Stimulated activated CD8-positive, alpha-beta memory T cell treated with anti-CD3 and anti-CD28 coated beads, Interleukin-15, amount 100 ng/mL, for 4 hours (primary cell): ENCODE results near the gene AGAP9.
"Not testable (repeated sequence)": the region's sequence is repeated elsewhere in the genome, so short reads cannot be mapped to it uniquely, and the experiment has no call there.

Experiments
- DNase-seq, 2 donors: peaks; one replicate each; pipeline ENCODE4 v3.0.0-alpha.2; 2020; ENCODE audit warnings: low read depth in 2 of 2

AGAP9 gene

DNA sequence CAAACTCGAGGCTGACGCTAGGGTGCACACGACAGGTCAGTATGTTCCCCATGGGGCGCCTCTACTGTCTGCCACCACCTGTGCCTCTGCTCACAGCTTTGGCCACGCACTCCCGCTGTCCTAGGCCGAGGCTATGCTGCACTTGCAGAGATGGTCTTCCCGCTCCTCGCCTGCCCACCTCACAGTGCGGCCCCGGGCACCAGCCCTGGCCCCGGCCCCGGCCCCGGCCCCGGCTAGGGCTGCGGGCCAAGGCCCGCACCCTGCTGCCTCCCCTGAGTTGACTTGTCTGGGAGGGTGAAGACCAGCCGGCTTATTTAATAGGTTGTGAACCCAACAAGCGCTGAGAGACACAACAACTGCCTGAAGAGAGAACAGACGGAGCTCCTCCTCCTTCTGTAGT, at the start of gene AGAP9:
TSS of gene AGAP9 (minus strand) at position 164 of the 400 bp plus-strand sequence. CDS start at position 52, 112 bp downstream.
- DNase-seq = not testable (repeated sequence)

DNA sequence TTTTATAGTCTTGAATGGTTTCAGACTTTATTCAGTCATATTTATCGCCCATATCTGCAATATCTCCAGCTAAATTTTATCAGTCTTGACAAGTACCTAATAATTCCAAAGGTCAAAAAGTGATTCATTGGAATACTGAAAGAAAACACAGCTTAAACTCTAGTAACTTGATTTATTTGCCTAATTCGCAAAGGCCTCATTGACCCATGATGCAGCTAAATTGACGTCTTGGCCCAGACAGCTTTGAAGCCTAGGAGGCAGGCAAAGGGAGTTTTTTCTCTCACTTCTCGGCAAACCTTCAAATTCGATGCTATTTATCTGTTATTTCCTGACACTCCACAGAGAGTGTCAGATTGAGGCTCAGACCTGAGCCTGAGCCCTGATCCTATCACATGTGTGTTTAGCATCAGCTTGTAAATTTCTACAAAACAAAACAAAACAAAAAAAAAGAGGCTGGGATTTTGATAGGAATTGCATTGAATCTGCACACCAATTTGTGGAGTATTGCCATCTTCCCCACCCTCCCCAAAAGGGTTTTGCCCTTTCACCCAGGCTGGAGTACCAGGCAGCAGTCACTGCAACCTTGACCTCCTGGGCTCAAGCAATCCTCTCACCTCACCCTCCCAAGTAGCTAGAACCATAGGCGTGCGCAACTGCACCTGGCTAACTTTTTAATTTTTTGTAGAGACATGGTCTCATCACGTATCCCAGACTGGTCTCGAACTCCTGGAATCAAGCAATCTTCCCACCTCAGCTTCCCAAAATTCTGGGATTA, 47.9 kb upstream of the AGAP9 start:
- not testable (repeated sequence) for DNase-seq

DNA sequence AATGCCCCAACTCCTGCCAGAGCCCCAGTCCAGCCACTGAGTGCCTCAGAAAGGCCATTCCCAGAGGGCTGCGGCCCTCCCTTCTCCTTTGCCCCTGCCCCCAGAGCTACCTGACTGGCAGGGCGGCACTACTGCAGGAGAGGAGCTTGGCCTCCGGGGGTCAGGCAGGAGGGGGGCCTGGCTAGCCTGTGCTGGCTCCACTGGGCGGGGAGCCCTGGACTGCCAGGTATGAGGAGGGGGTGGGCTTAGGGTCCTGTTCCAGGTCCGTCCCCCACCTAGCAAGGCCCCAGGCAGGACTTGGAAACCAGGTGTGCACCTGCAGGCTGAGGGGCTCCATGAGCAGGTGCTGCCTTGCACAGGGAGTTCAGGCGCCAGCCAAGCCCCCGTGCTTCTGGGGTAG, 43.3 kb upstream of the AGAP9 start:
- DNase-seq = not testable (repeated sequence)

DNA sequence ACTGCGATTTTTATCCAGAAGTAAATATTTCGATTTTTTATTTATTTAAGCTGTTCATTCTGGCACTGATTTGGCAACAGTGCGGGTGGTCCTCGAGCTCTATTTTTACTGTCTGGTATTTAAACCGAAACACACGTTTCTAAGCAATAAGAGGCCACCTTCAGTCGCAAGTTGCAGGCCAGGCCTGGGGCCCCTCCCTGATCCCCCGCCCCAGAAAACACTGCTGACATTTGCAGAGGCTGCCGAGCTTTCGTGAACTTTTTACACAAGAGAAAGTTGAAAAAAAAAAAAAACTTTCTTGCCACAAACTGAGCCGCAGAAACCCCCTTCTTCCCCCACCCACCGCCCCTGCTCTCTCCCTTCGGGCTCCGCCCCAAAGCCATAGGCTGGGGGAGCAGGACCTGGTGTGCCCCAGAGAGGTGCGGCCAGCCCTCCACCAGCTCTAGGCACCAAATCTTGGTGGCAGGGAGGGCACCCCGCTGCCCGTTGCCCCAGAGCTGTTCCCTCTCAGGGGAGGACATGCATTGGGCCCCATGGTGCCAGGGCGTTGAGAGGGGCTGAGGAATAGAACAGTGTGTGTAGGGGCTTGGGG, 42.8 kb upstream of the AGAP9 start:
- DNase-seq = not testable (repeated sequence)

DNA sequence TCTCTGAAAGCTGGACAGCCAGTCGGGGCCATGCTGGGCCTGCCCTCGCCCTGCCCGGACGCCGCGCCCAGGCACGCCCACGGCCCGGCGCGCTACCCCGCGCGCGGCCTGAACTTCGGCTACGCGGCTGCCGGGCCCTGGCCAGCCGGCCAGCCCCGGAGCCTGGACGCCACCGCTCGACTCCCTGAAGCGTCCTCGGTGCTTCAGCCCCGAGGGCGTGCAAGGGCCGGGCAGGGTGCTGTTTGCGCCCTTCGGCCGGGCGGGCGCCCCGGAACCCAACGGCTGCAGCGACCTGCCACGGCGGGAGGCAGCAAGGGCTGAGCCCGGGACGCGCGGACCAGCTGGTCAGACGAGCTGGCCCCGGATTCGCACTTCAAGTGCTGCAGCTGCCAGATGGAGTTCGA, 42.1 kb upstream of the AGAP9 start:
- DNase-seq = not testable (repeated sequence)

DNA sequence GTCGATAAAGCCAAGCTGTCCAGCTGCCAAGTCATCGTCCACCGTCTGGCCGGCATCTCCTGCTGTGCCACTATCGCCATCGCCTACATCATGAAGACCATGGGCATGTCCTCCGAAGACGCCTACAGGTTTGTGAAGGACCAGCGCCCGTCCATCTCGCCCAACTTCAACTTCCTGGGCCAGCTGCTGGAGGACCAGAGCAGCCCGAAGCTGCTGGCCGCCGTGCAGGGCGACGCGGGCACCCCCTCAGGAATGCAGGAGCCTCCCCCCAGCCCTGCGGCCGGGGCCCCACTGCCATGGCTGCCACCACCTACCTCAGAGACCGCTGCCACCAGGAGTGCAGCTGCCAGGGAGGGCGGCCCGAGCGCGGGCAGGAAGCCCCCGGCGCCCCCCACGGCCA, 41.5 kb upstream of the AGAP9 start:
- DNase-seq = not testable (repeated sequence)

DNA sequence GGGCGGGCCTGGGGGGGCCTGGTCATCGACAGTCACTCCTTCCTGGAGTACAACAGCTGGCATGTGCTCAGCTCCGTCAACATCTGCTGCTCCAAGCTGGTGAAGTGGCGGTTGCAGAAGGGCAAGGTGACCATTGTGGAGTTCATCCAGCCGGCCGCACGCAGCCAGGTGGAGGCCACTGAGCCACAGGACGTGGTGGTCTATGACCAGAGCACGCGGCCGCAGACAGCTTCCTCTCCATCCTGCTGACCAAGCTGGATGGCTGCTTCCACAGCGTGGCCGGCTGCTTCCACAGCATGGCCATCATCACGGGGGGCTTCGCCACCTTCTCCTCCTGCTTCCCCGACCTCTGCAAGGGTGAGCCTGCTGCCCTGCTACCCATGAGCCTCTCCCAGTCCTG, 40.9 kb upstream of the AGAP9 start:
- not testable (repeated sequence) for DNase-seq

DNA sequence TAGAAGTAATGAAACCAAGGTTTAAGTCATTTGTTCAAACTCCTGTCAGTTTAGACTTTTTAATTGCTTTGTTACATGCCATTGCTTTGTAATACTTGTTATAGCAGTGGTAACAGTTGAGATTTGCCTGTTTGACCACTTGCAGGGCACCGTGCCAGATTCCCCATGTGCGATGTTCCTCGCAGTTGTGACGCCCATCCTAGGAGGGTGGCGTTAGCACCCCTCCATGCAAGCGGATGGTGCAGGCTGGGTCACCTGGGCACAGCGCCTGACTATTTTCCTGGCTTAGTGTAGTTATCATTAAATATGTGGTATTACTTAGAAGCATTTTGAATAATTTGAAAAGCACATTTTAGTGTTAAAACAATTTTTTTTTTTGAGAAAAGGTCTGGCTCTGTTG, 37.0 kb upstream of the AGAP9 start:
- DNase-seq = not testable (repeated sequence)

DNA sequence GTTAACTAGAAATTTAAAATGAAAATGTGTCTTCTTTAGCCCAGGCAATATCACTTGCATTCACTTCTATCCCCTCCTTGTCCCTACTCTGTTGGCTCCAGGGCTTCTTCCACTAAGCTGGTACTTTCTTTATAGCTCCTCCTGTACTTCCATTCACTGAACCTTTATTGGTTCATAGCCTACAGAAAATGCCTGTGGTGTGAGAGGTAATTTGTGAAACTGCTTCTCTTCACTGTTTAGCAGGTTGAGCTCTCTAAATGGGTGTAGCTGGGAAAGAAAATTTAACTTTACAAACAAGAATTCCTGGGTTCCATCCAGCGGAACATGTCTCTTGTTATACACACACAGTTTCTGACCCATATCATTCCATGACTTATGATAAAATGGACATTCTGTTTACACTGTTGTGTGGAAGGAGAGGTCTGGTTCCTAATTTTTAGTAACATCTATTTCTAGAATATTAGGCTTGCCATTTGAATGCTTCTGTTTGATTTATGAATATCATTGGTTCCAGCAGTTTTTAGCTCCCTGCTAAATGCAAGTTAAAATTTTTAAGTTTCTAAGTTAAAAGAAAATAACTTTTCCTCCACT, 36.4 kb upstream of the AGAP9 start:
- not testable (repeated sequence) for DNase-seq

DNA sequence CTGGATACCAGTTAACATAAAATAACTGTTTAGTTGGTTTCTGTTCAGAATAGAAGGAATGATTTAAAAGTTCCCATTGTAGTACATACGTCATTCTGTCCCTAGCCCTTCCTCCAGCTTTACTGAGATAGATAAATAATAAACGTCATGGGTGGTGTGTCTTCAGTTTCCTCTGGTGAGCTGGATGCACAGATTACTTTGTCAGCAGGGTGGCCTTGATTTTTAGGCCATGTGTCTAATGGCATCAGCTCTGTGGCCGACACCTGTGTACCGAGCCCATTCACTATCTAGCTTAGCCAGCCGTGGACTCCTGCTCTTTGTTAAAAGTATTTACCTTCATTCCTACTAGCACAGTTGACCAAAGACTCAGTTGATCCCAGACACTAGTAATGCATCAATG, 34.7 kb upstream of the AGAP9 start:
- not testable (repeated sequence) for DNase-seq

DNA sequence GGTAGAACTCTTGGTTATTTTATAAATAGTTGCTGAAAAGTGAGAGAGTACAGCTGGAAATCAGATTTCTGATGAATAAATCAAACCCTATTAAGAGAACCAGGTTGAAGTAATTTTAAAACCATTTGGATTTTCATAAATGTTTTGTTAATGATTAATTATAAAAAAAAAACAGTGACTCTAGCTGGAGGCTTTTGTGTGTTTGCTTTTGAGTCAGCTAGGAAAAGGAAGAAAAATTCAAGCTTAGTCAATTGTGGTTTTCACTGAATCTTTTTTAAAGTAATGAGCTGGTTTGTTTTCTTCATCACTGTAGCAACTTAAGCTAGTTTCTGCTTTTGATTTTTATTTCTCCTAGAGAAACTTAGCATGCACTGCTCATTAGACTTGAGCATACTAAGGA, 34.2 kb upstream of the AGAP9 start:
- DNase-seq = not testable (repeated sequence)

DNA sequence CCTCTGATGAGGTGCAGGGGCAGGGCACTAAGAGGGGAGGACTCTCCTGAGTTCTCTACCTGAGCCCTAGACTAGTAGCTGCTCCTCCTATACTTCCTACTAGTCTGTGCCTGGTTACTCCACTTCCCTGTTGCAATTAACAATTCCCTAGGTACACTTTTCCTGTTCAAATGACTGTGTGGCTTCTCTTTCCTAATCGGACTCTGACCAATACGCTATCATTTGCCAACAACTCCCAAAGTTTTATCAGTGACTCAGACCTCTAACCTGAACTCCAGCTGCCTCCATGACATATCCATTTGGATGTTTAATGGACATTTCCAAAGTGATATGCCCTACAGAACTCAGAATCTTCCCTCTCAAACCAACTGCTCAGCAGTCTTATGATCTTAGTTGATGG, 31.9 kb upstream of the AGAP9 start:
- not testable (repeated sequence) for DNase-seq

DNA sequence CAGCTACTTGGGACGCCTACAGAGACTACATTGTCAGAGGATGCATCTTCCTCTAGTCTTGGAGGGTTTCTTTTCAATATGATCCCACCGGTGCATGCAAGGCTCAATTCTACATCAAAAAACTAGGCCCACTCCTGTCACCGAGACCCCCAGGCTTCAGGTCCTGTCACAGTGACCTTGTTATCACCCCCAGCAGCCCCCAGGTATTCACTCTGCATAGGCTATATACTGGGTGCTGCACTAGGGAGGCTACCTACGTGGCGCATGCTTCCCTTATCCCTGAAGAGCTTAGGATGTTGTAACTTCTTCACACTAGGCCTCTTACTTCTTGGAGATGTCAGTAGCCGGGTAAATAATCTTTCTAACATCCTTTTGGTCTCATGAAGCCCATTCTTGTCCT, 31.1 kb upstream of the AGAP9 start:
- not testable (repeated sequence) for DNase-seq

DNA sequence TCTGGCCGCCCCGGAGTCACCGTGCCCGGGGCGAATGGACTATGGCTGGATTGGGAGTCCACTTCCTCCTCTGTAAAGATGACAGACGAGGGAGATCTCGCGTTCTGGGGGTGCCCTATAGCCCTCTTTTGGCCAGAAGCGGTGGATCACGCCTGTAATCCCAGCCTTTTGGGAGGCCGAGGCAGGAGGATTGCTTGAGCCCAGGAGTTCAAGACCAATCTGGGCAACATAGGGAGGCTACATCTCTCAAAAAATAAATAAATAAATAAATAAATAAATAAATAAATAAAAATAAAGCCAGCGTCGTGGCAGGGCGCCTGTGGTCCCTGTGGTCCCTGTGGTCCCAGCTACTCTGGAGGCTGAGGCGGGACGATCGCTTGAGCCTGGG, 30.4 kb upstream of the AGAP9 start:
- DNase-seq = not testable (repeated sequence)

DNA sequence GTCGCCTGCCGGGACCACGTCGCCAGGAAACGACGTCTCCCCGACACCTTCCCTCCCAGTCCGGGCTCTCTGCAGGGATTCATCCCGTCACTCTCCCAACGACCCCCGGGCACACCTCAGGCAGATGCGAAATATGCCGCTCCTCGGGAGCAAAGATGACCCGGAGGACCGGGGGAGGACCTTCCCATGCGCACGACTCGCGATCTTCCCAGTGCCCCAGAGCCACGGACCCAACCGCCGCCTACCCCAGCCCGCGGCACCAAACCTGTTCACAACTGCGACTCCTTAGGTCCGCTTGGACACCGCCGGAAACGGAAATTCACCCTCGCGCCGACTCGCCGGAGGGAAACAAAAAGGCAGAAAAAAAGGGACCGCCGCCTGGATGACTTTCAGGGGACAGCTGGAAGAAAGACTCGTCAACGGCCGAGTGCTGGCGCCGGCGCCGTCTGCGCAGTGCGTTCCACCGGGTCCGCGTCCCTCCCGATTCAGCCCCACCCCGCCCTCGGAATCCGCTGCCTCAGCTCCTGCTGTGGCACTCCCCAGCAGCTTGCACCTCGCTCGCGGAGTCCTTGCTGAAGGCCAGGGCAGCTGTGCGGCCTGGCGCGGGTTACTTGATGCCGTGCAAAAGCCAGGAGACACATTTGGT, 29.9 kb upstream of the AGAP9 start:
- peak; percentile 53 to 58 for DNase-seq

DNA sequence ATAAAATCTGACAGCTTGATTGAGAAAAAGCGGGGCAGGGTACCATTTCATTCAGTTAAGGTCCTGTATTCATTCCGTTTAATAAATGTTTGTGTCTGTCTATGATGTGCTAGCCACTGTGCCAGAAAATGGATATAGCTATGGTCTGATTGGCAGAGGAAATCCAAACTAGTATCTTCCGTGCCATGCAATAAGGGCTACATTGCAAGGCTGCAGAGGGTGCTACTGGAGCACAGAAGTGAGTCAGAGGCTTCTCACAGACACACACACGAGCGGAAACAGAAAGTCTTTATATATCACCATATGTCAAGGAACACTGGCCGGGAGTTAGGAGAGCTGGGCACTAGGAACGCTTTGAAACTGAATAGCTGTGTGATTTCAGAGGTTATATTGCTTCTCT, 29.3 kb upstream of the AGAP9 start:
- peak in 1 of 2 donors; percentile 5 for DNase-seq

DNA sequence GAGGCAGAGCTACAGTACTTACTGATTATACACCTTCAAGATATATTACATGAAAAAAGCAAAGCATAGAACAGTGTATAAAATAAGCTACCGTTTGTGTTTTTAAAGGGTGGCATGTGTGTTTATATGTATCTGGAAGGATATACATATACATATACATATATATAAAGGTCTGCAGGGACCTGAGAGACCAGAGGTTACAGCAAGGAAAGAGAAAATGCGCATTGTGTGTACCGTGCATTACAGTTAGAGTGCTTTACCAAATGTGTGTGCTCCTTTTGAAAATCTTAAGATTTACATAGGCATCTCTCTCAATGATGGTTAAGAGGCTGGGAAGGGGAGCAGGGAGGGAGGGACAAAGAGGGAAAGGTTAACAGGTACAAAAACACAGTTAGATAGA, 23.8 kb upstream of the AGAP9 start:
- not testable (repeated sequence) for DNase-seq

DNA sequence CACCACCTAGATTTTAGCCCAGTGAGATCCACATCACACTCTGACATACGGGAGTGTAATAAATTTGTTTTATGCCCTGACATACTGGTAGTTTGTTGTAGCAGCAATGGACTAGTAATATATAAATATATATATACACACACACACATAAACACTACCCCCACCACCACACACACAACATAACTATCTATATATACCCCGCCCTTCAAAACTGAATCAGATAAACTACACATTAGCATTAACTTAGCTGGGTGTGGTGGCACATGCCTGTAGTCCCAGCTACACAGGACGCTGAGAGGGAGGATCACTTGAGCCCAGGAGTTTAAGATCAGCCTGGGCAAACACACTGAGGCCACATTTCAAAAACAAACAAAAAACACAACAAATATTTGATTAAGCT, 13.0 kb upstream of the AGAP9 start:
- DNase-seq = not testable (repeated sequence)

DNA sequence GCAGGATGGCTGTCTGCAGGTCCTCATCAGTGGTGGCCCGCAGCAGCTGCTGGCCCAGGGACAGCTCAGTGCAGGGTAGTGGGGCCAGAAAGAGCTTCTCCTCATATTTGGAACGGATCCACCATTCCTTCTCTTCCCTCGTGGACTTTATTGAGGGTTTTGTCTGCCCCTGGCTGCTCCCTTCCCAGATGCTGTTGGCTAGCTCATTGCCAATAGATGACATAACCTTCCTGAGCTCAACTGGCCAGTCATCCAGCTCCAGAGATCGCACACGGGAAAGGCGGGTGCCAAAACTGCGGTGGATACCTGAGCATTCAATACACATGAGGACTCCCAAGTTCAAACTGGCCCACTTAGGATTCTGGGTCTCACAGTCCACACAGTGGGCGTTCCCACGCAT, 21.1 kb downstream of the AGAP9 start:
- not testable (repeated sequence) for DNase-seq

DNA sequence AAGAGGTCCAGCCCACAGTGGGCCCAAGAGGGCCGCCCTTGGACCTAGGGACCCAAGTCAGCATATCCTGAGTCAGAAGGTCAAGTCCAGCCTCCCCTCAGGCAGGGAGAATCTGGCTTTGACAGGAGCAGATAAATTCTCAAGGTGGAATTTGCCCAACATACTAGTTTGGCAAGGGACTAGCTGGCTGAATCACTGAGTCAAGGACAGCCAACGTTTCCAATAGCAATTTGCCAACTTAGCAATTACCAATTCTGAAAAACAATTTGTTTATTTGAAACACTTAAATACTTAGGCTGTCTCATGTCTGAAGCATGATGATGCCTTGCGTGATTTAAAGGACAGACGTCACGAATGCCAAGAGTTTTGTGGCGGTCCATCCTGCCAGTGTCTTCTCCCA, 29.2 kb downstream of the AGAP9 start:
- DNase-seq = not testable (repeated sequence)

DNA sequence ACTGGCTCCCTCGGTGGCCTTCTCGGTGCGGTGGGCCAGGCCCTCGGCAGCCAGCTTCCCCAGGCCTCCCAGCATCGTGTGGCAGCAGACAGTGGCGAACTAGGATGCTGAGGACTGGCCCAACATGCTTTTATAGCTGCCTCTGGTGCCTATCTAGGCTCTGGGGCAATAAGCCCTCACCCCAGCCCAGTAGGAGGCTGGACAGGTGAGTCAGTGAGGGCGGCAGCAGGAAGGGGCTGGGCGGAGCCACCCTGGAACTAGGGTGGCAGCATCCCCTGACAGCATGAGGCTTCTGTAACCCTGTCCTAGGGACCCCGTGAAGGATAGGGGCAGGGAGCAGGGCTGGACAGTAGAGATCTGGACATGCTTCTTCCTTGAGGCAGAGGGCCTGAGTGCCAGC, 31.8 kb downstream of the AGAP9 start, which contains the start of gene FAM25G:
TSS of gene FAM25G (minus strand) at position 101 of the 400 bp plus-strand sequence. CDS start at position 75, 26 bp downstream.
- not testable (repeated sequence) for DNase-seq

DNA sequence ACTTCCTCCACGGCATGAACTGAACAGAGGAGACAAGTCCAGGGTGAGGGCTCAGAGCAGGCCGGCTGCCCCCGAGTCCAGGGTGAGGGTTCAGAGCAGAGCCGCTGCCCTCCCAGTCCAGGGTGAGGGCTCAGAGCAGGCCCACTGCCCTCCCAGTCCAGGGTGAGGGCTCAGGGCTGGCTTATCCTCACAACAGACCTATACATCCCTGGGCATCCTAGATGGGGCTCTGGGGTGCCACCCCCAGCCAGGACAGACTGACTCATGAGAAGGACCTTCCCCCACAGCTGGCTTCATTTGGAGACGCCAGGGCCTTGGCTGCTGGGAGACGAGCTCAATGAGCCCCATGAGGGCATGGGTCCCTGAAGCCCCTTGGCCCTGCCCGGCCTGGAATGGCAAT, 33.8 kb downstream of the AGAP9 start:
- DNase-seq = not testable (repeated sequence)
